ENCODE results near the gene CNIH2. TPM values are rescaled to one million over a fixed set of nuclear protein-coding genes. Genes with fewer than 3 reads are reported as not detected.

Gene CNIH2
- total and polyA plus RNA-seq, 2 donors (not counting 1 experiment from before 2014, with no cell fraction given): 0.92 to 2.0 TPM

DNA sequence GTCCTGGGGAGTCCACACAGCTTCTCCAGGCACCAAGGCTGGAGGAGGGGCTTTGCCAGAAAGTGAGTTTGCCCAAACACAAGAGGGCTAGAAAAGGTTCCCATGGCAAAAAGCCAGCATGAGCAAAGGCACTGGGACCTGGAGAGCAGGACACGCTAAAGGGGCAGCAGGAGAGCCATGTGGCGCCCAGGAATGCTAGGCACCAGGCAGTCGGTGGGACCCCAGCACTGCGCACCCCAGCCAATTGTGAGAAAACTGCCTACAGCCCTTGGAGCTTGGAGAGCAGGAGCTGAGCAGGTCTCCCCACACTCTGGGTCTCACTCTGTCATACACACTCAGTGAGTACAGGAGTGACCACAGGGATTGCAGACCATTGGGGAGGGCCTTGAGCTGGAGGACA is 14.7 kb upstream of the CNIH2 start:
- Histone ChIP-seq H3K9ac (ENCODE audit: low read length) (no peak overlapping the region), H3K9me3 (ENCODE audit: control extremely low read depth in 1 of 3, control insufficient read depth in 2 of 3, insufficient read depth in 1 of 3, low read length in 2 of 3) (no peaks in the 10 kb centered on the region), H3K27me3 (replicated peaks in 1 of 4; ENCODE audit: control extremely low read depth in 1 of 4, control insufficient read depth in 3 of 4, insufficient read depth in 4 of 4, low read length in 3 of 4) (no peaks in the 10 kb centered on the region), H3K4me3 (ENCODE audit: control extremely low read depth in 1 of 5, extremely low read depth in 1 of 5, insufficient read depth in 1 of 5, low read depth in 2 of 5, low read length in 4 of 5) (no peak overlapping the region), H2AFZ (ENCODE audit: insufficient read depth, low read depth, low read length, poor library complexity, severe bottlenecking) (no peak overlapping the region), H3K79me2 (ENCODE audit: control insufficient read depth, insufficient read depth, low read length) (peaks cover 7% of the 10 kb centered on the region), H3K4me1 (ENCODE audit: control insufficient read depth in 2 of 2, insufficient read depth in 2 of 2, low read length in 2 of 2) (peaks cover 11 to 21% of the 10 kb centered on the region in 2 donors), H3K36me3 (replicated peaks in 1 of 2; ENCODE audit: control extremely low read depth in 1 of 2, control insufficient read depth in 1 of 2, extremely low read depth in 1 of 2, insufficient read depth in 2 of 2, low read length in 1 of 2) (peaks cover 0 to 47% of the 10 kb centered on the region in 2 experiments), H4K20me1 (ENCODE audit: control insufficient read depth, insufficient read depth, low read length, poor library complexity, severe bottlenecking) (peaks cover 10% of the 10 kb centered on the region), H3K4me2 (replicated peaks; ENCODE audit: low read depth, low read length, poor library complexity, severe bottlenecking) (no peak overlapping the region), H3K27ac (ENCODE audit: low read length in 2 of 2) (no peak overlapping the region)
- WGBS (ENCODE audit: insufficient coverage): 100% methylated on average over 3 of the region's 4 CpGs
- H3K27me3 Mint-ChIP-seq: no peaks in the 10 kb centered on the region
- ChIA-PET POLR2A (no interaction called here), CTCF (no interaction called here)
- no peaks in the 10 kb centered on the region for H3K9me3 Mint-ChIP-seq (ENCODE audit: insufficient read depth)
- TF ChIP-seq EZH2 (IDR thresholded peaks at IDR 0.05; ENCODE audit: borderline replicate concordance, insufficient read depth, low read depth, low read length, poor library complexity, severe bottlenecking): no peak
- TF ChIP-seq, protein P1, sequence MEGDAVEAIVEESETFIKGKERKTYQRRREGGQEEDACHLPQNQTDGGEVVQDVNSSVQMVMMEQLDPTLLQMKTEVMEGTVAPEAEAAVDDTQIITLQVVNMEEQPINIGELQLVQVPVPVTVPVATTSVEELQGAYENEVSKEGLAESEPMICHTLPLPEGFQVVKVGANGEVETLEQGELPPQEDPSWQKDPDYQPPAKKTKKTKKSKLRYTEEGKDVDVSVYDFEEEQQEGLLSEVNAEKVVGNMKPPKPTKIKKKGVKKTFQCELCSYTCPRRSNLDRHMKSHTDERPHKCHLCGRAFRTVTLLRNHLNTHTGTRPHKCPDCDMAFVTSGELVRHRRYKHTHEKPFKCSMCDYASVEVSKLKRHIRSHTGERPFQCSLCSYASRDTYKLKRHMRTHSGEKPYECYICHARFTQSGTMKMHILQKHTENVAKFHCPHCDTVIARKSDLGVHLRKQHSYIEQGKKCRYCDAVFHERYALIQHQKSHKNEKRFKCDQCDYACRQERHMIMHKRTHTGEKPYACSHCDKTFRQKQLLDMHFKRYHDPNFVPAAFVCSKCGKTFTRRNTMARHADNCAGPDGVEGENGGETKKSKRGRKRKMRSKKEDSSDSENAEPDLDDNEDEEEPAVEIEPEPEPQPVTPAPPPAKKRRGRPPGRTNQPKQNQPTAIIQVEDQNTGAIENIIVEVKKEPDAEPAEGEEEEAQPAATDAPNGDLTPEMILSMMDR (IDR thresholded peaks at IDR 0.05): no peak
- H3K4me3 Mint-ChIP-seq: no peak overlapping the region
- peaks cover 24% of the 10 kb centered on the region for H3K4me1 Mint-ChIP-seq
- intact Hi-C loops (cut with micrococcal nuclease): no loop called here
- DNase-seq (no peak), ATAC-seq (ENCODE audit: low read depth) (no peak)
- no peak overlapping the region for H3K27ac Mint-ChIP-seq

DNA sequence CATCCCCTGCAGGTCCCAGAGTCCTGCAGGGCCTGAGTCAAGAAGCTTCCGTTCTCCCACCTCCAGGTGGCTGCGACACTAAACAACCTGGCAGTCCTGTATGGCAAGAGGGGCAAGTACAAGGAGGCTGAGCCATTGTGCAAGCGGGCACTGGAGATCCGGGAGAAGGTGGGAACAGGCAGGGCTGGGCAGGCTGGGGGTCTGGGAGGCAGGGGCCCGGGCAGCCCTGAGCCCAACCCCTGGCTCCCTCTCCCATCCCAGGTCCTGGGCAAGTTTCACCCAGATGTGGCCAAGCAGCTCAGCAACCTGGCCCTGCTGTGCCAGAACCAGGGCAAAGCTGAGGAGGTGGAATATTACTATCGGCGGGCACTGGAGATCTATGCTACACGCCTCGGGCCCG is 14.2 kb upstream of the CNIH2 start:
- Histone ChIP-seq H4K20me1 (ENCODE audit: control insufficient read depth, insufficient read depth, low read length, poor library complexity, severe bottlenecking) (peaks cover 6% of the 10 kb centered on the region), H3K27me3 (replicated peaks in 1 of 4; ENCODE audit: control extremely low read depth in 1 of 4, control insufficient read depth in 3 of 4, insufficient read depth in 4 of 4, low read length in 3 of 4) (no peaks in the 10 kb centered on the region), H2AFZ (ENCODE audit: insufficient read depth, low read depth, low read length, poor library complexity, severe bottlenecking) (no peak overlapping the region), H3K79me2 (ENCODE audit: control insufficient read depth, insufficient read depth, low read length) (peaks cover 10% of the 10 kb centered on the region), H3K9me3 (ENCODE audit: control extremely low read depth in 1 of 3, control insufficient read depth in 2 of 3, insufficient read depth in 1 of 3, low read length in 2 of 3) (no peaks in the 10 kb centered on the region), H3K36me3 (replicated peaks in 1 of 2; ENCODE audit: control extremely low read depth in 1 of 2, control insufficient read depth in 1 of 2, extremely low read depth in 1 of 2, insufficient read depth in 2 of 2, low read length in 1 of 2) (peaks cover 0 to 47% of the 10 kb centered on the region in 2 experiments), H3K4me1 (ENCODE audit: control insufficient read depth in 2 of 2, insufficient read depth in 2 of 2, low read length in 2 of 2) (peaks cover 7 to 16% of the 10 kb centered on the region in 2 donors), H3K9ac (ENCODE audit: low read length) (no peak overlapping the region), H3K27ac (ENCODE audit: low read length in 2 of 2) (no peak overlapping the region), H3K4me3 (ENCODE audit: control extremely low read depth in 1 of 5, extremely low read depth in 1 of 5, insufficient read depth in 1 of 5, low read depth in 2 of 5, low read length in 4 of 5) (no peak overlapping the region), H3K4me2 (replicated peaks; ENCODE audit: low read depth, low read length, poor library complexity, severe bottlenecking) (no peak overlapping the region)
- DNase-seq: no peak
- ATAC-seq (ENCODE audit: low read depth): no peak
- intact Hi-C loops (cut with micrococcal nuclease): no loop called here
- POLR2A ChIA-PET: no interaction called here
- Mint-ChIP-seq H3K27ac (no peak overlapping the region), H3K9me3 (ENCODE audit: insufficient read depth) (no peaks in the 10 kb centered on the region), H3K4me3 (no peak overlapping the region), H3K27me3 (no peaks in the 10 kb centered on the region), H3K4me1 (peaks cover 21% of the 10 kb centered on the region)
- CTCF ChIA-PET: no interaction called here
- WGBS (ENCODE audit: insufficient coverage): 98% methylated on average over 10 of the region's 10 CpGs
- TF ChIP-seq, protein P1 (IDR thresholded peaks at IDR 0.05): no peak
- no peak for TF ChIP-seq EZH2 (IDR thresholded peaks at IDR 0.05; ENCODE audit: borderline replicate concordance, insufficient read depth, low read depth, low read length, poor library complexity, severe bottlenecking)
